ENCODE measurements around the gene ANKRD33B.
"Not testable (repeated sequence)": the region's sequence is repeated elsewhere in the genome, so short reads cannot be mapped to it uniquely, and the experiment has no call there.

The ANKRD33B gene

DNA sequence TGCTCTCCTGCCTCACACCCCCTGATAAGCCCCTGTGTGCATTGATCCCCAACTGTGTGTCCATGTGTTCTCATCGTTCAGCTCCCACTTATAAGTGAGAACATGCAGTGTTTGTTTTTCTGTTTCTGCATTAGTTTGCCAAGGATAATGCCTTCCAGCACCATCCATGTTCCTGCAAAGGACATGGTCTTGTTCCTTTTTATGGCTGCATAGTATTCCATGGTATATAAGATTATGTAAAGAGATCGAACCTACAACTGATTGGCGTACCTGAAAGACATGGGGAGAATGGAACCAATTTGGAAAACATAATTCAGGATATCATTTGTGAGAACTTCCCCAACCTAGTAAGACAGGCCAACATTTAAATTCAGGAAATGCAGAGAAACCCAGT is 32.4 kb downstream of the ANKRD33B start:
- no peak for DNase-seq

GRCh38 chr5:10596886-10597451 is 33.1 kb downstream of the ANKRD33B start:
- no peak for DNase-seq

DNA sequence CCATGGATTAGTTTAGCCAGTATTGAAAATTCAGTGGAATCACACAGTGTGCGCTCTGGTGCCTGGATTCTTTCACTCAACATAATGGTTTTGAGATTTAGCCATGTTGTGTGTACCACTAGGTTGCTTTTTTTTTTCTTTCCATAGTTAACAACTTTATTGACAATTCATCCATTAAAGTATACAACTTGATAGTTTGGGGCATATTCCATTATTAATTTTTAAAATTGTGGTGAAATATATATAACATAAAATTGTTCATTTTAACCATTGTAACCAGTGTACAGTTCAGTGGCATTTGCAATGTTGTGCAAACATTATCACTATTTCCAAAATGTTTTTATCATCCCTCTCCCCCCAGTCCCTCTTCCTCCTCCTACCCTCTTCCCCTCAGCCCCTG is 35.2 kb downstream of the ANKRD33B start:
- DNase-seq = no peak

DNA sequence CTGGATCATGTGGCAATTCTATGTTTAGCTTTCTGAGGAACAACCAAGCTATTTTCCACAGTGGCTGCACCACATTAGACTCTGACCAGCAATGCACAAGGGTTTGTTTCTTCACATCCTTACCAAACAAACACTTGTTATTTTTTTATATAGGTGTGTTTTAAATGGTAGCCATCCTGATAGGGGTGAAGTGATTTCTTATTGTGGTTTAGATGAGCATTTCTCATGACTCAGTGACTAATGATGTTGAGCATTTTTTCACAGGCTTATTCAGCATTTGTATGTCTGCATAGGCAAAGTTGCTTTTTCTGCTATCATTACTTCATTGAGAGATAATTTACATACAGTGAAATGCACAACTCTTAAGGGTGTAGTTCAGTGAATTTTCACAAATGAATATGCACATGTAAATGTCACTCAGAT is 36.0 kb downstream of the ANKRD33B start:
- DNase-seq = no peak

DNA sequence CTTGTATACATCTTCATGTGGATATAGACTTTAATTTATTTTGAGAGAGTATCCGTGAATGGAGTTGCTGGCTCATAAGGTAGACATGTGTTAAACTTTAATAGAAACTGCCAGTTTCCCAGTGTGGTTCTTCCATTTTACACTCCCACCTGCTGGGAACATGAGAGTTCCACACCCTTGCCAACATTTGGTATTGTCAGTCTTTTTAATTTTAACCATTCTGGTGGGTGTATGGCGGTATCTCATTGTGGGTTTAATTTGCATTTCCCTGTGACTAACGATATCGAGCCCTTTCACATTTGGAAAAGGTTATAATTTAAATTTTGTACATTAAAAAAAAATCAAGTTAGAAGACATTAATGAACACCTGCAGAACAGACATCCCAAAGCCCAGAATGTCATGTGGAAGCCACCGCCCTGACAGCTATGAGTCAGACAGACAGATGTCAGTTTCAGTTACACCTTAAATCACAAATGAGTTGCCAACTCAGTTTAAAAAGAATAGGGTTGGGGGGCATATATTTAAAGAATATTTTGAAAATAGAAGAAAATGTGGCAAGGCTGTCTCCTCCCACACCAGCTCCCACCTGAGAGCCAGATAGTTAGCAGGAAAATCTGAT is 36.9 kb downstream of the ANKRD33B start:
- DNase-seq = no peak

GRCh38 chr5:10601246-10602030 is 37.6 kb downstream of the ANKRD33B start:
- peak; percentile 69 for DNase-seq

DNA sequence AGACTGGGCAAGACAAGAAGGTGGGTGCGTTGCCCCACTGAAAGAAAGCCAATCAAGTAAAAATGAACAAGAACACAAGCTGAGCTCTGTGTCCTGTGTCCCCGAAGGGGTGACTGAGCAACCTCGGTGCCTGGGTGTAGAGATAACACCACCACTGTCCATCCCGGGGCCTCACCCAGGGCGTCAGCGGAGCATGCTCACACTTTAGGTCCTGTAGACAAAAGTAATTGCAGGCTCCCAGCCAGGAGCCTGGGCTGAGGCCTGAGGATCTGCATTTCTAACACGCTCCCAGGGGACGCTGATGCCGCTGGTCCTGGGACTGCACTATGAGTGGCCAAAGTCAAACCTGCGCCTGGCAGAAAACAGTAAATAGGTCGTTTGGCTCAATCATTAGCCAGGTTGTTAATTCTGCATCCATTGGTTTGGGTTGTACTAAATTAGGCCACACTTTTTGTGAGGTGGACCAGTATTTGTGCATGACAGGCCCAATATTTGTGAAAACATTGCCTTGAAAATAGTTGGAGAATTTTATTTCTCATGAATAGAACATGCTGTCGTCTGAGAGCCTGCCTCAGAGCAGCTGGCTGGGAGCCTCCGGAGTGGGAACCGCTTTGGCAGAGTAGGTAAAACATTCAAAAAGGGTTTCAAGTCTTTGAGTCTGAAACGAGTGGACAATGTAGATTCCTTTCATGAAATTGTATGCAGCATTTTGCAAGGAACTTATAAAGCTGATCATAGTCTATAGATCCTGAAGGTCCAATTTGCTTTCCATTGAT is 38.3 kb downstream of the ANKRD33B start:
- DNase-seq = no peak

- no peak for DNase-seq
These were observed 41.1 kb downstream of the ANKRD33B start for GRCh38 chr5:10604975-10605374.

GRCh38 chr5:10606632-10607022 is 42.8 kb downstream of the ANKRD33B start:
- DNase-seq = not testable (repeated sequence)

DNA sequence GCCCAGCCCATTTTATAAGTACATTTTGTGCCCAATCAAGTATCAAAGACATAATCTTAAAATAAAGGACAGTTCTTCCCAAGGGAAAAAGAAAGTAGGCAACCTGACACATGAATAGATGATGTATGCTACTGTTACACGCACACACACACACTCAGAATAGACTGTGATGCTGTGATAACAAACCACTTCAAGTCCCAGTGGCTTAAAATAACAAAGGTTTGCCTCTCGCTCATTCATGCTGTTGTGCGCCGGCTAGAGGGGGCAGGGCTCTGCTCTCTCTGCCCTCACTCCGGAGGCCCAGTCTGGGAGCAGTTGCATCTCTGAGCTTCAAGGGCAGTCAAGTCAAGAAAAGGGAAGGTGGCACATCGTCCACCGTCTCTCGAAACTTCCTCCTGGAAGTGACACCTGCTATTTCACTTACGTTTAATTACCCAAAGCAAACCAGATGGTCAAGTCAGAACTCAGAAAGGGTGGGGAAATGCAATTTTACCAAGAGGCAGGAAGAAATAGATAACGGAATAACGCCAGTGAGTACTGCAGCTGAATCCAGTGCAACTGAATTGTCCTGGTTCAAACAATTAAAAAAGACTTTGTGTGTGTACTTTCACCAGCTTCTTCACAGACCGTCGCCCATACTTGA is 43.3 kb downstream of the ANKRD33B start:
- DNase-seq = peak; percentile 19

GRCh38 chr5:10607666-10608073 is 43.8 kb downstream of the ANKRD33B start:
- no peak for DNase-seq

- not testable (repeated sequence) for DNase-seq
These were observed 44.2 kb downstream of the ANKRD33B start for GRCh38 chr5:10608081-10608480.

GRCh38 chr5:10610058-10610457 is 46.2 kb downstream of the ANKRD33B start:
- no peak for DNase-seq

- DNase-seq = no peak
These were observed 47.4 kb downstream of the ANKRD33B start for GRCh38 chr5:10611290-10611689.

DNA sequence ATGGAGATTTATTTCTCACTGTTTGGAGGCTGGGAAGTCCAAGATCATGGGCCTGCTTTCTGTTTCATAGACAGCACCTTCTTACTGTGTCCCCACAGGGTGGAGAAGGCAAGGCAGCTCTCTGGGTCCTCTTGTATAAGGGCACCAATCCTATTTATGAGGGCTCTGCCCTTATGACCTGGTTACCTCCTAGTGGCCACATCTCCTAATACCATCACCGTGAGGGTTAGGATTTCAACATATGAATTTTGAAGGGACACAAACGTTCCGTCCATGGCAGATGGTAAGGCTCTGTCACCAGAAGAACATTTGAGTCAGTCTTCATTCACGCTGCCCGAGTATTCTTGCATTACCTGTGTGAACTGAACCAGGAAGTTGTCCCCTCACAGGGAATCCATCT is 48.4 kb downstream of the ANKRD33B start:
- no peak for DNase-seq

- no peak for DNase-seq
These were observed 51.8 kb downstream of the ANKRD33B start for GRCh38 chr5:10615693-10616092.

- DNase-seq = no peak
These were observed 53.2 kb downstream of the ANKRD33B start for GRCh38 chr5:10617103-10617502.

DNA sequence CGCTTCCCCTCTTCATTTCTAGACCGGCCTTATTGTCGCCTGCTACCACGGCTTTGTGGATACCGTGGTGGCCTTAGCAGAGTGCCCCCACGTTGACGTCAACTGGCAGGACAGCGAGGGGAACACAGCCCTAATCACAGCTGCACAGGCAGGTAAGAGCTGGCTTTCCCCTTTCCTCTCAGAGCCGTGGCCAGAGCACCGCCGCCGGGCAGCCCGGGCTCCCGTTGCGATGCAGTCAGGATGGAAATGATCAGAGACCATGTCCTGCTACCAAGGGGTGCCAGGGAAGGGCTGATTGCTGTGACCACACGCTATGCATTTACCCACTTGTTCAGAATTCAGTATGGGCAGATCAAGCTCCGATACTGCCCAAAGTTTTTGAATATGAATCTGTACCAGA is 54.4 kb downstream of the ANKRD33B start:
- DNase-seq = no peak

- no peak for DNase-seq
These were observed 55.8 kb downstream of the ANKRD33B start for GRCh38 chr5:10619649-10620048.

- no peak for DNase-seq
These were observed 56.5 kb downstream of the ANKRD33B start for GRCh38 chr5:10620346-10620745.

GRCh38 chr5:10621832-10622231 is 58.0 kb downstream of the ANKRD33B start:
- DNase-seq = no peak

DNA sequence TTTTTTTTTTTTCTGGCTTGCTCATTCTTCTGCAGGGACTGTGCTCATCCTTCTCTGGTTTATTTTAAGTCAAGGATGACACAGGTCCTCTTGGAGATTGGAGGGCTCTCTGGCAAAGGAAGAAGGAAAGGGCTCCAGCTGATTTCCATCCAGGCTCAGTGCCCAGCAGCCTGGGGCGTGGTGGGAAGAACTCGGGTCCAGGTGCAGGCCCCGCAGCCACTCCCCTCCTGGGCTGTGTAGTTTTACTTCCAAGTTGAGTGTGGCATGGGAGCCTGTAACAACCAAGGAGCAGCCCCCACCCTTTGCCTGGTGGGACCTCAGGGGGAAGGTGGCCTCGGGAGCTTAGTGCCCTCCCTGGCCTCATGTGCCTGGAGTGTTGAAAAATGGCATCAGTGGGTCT is 58.9 kb downstream of the ANKRD33B start:
- DNase-seq = no peak

DNA sequence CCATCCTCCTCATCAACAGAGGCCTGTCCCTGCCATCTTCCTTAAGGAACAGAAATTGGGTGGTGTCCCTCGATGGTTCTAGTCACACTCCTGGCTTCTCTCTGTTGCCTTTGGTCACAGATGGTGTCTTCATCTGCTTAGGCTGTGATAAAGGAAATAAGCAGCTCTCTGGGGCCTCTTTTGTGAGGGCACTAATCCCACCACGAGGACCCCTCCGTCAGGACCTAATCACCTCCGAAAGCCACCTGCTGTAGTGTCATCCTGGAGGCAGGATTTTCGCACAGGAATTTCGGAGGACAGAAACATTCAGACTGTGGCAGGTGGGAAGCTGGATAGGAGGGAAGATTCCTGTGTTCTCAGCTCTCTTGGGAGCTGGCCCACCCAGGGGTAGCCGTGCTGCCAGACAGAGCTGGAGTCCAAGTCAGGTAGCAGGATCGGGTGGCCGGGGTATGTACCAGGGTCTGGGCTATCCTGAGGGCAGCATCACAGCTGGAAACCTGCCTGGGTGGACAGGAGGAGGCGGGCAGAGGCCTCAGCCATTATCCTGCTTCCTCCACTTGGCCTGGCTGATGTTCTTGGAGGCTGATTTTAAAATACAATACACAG is 59.5 kb downstream of the ANKRD33B start:
- DNase-seq = no peak
